Thoracic aorta (tissue), 2 donors: ENCODE measurements around the gene TCERG1. TPM values are rescaled to one million over a fixed set of nuclear protein-coding genes. Genes with fewer than 3 reads are reported as not detected.
A peak's percentile ranks its signal among the peaks of the same experiment; 100 is the strongest.

Experiments used
- ATAC-seq: fragments of 150-250 bp; one replicate; pipeline ENCODE4 v1.8.0; 2017; ENCODE audit warnings: low read depth; ENCODE audit not compliant: insufficient number of reproducible peaks, low FRiP score
- DNase-seq: peaks from one replicate; pipeline ENCODE4 v3.0.0-alpha.2; 2020; ENCODE audit warnings: low spot score
- H3K27ac ChIP-seq, 2 donors: fragments of 200-600 bp; sonication (generic); 1 replicate in 1 of 2; 2 replicates in 1 of 2; pipeline ENCODE4 v1.5.1; 2016; ENCODE audit warnings: mild to moderate bottlenecking in 2 of 2, moderate library complexity in 2 of 2
- H3K27me3 ChIP-seq: fragments of 200-600 bp; sonication (generic); replicated peaks from 2 replicates; pipeline ENCODE4 v1.6.0; 2016; ENCODE audit warnings: mild to moderate bottlenecking; ENCODE audit not compliant: insufficient read depth
- H3K36me3 ChIP-seq: fragments of 200-600 bp; sonication (generic); one replicate; pipeline ENCODE4 v1.5.1; 2016
- H3K4me1 ChIP-seq, 2 donors: fragments of 200-600 bp; sonication (generic); 1 replicate in 1 of 2; 2 replicates in 1 of 2; pipeline versions ENCODE4 v1.5.1 to v1.6.0; 2016; ENCODE audit warnings: low read depth in 2 of 2, mild to moderate bottlenecking in 1 of 2; ENCODE audit not compliant: control insufficient read depth in 1 of 2
- H3K4me3 ChIP-seq: fragments of 200-600 bp; sonication (generic); 2 replicates; pipeline ENCODE4 v1.5.1; 2016; ENCODE audit warnings: mild to moderate bottlenecking
- H3K9me3 ChIP-seq: fragments of 200-600 bp; sonication (generic); 2 replicates; pipeline ENCODE4 v1.5.1; 2016
- CTCF ChIP-seq: fragments of 200-600 bp; sonication (generic); IDR thresholded peaks from one replicate; pipeline ENCODE4 v1.5.1; 2019; ENCODE audit warnings: antibody characterized with exemption
- total RNA-seq, 2 donors: library from RNA; depleted of rRNA; stranded (reverse); fragments of >200 nt; gene quantifications; one replicate each; pipeline versions ENCODE4 v1.1.0 to v1.2.3, GENCODE V29; 2016

TCERG1 gene
- total RNA-seq, 2 donors from 2014 or later, result 45.2 to 125 TPM

DNA sequence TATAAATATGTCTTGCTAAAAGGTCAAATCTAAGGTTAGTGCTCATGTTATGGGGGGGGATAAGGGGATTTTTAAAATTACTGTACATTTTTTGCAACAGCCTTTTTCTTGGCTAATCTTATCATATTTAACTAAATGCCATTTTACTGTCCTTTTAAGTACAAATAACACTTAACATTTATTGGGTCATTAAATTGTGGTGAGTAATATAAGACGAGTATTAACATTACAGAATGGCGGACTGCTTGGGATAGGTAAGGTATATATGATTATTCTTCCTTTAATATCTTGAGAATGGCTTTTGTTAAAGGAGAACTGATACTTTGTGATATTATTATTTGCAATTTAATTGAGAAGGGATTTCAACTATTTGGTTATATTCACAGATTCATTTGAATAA is 35.6 kb downstream of the TCERG1 start:
- no peak for ATAC-seq
- H3K36me3 ChIP-seq, result peaks cover 11% of the 10 kb centered on the region

GRCh38 chr5:146484714-146485391 is 37.7 kb downstream of the TCERG1 start:
- no peak for ATAC-seq
- Histone ChIP-seq H3K27ac (no peak overlapping the region), H3K27me3 (no peaks in the 10 kb centered on the region), H3K9me3 (no peaks in the 10 kb centered on the region), H3K36me3 (peaks cover 11% of the 10 kb centered on the region), H3K4me1 (peaks cover 2 to 8% of the 10 kb centered on the region in 2 donors), H3K4me3 (no peak overlapping the region)
- TF ChIP-seq CTCF, result no peak
- DNase-seq, result no peak

More for the DNA sequence above, 35.6 kb downstream of the TCERG1 start:
- no peak for TF ChIP-seq CTCF
- no peaks in the 10 kb centered on the region for H3K27me3 ChIP-seq
- DNase-seq, result no peak
- no peaks in the 10 kb centered on the region for H3K9me3 ChIP-seq
- no peak overlapping the region for H3K27ac ChIP-seq
- no peaks in the 10 kb centered on the region for H3K4me1 ChIP-seq
- no peak overlapping the region for H3K4me3 ChIP-seq

DNA sequence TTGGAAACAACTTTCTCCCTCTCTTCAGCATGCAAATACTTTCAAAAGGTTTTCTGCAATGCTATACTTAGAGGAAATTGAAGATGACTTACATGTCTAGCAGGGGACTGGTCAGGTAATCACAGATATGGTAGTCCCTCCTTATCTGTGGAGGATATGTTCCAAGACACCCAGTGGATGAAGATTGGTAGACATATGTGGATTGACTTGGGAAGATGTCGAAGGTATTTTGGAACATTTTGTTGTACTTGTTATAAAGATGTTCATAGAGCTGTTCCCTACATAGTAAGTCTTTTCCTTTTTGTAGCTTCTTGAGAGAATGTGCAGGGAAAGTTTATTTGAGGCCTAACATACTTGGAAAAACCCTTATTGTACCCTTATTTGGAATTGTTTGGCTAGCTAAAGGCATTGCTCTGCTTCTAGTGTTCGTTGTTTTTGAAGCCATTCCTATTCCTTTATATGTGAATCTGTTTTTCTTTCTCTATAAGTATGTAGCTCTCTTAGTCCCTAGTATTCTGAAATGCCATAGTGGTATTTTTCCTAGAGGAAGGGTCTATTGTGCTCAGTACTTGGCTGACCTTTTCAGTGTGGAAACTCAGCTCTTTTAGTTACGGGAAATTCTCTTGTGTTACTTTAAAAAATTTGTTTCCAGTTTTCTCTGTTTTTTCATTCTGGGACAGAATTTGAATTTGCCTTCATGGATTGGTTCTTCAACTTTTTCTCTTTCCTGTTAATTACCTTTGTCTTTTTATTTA is 43.1 kb downstream of the TCERG1 start:
- no peak for DNase-seq
- H3K4me3 ChIP-seq, result peak overlapping the region; percentile 22
- no peaks in the 10 kb centered on the region for H3K27me3 ChIP-seq
- no peak for ATAC-seq
- H3K9me3 ChIP-seq, result no peaks in the 10 kb centered on the region
- H3K27ac ChIP-seq, result peak overlapping the region; percentile 56 to 58
- TF ChIP-seq CTCF, result no peak
- H3K4me1 ChIP-seq, result peaks cover 8 to 21% of the 10 kb centered on the region in 2 donors
- peaks cover 2% of the 10 kb centered on the region for H3K36me3 ChIP-seq

DNA sequence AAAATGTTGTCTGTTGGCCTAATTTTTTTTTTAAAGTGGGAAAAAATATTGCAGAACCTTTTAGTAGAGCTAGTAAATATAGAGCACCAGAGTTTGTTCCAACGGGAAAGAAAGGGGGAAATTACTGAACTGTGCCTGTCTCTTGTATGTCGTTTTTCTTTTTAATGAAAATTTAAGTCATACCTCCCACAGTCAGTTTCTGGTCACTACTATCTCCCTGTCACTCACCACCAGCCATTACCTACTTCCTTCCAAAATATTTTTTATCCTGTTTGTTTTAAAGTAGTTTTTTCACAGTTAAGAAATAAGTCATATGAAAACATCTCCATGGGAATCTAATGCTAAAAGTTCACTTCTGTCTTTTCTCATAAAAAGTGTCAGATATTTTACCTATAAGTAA is 47.5 kb downstream of the TCERG1 start:
- TF ChIP-seq CTCF, result no peak
- DNase-seq (no peak), ATAC-seq (no peak)
- H3K4me3 ChIP-seq, result no peak overlapping the region
- H3K27me3 ChIP-seq, result no peaks in the 10 kb centered on the region
- no peaks in the 10 kb centered on the region for H3K36me3 ChIP-seq
- peaks cover 8 to 14% of the 10 kb centered on the region in 2 donors for H3K4me1 ChIP-seq
- no peaks in the 10 kb centered on the region for H3K9me3 ChIP-seq
- no peak overlapping the region for H3K27ac ChIP-seq

- no peak for DNase-seq
- Histone ChIP-seq H3K27me3 (no peaks in the 10 kb centered on the region), H3K36me3 (peaks cover 3% of the 10 kb centered on the region), H3K4me3 (no peak overlapping the region), H3K27ac (no peak overlapping the region), H3K9me3 (no peaks in the 10 kb centered on the region), H3K4me1 (no peaks in the 10 kb centered on the region)
- TF ChIP-seq CTCF, result no peak
- ATAC-seq, result no peak
Measured at GRCh38 chr5:146499680-146500079, 52.5 kb downstream of the TCERG1 start.
